AG09319 (cell line): Measurements from ENCODE around the gene LAMB1.

ENCODE experiments used
- DNase-seq: peaks from one replicate; pipeline ENCODE4 v3.0.0-alpha.2; 2010; ENCODE audit warnings: low read depth; ENCODE audit errors: extremely low read depth
- TF ChIP-seq, protein P1 (sequence below): IDR thresholded peaks from 2 replicates; pipeline ENCODE4 v1.5.1; 2011; ENCODE audit warnings: low read depth, mild to moderate bottlenecking, inconsistent platforms, low read length, moderate library complexity

The LAMB1 gene

DNA sequence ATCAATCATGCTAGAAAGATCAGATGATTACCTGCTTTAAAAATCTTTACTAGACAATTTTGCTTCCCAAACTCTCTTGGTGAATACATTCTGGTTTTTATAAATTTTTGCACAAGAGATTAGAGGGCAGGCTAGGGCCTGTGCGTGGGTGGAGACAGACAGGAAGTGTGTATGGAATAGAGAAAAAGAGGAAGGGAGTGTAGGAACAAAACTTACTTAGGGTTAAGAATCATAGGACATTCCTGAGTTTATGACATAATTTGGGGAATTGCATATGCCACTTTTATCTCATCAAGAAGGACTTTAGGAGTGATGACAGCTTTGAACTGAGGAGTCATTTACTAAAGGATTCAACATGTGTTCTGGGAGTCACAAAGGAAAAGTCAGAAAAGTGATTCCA, 31.3 kb downstream of the LAMB1 start:
- no peak for DNase-seq
- TF ChIP-seq, protein P1, sequence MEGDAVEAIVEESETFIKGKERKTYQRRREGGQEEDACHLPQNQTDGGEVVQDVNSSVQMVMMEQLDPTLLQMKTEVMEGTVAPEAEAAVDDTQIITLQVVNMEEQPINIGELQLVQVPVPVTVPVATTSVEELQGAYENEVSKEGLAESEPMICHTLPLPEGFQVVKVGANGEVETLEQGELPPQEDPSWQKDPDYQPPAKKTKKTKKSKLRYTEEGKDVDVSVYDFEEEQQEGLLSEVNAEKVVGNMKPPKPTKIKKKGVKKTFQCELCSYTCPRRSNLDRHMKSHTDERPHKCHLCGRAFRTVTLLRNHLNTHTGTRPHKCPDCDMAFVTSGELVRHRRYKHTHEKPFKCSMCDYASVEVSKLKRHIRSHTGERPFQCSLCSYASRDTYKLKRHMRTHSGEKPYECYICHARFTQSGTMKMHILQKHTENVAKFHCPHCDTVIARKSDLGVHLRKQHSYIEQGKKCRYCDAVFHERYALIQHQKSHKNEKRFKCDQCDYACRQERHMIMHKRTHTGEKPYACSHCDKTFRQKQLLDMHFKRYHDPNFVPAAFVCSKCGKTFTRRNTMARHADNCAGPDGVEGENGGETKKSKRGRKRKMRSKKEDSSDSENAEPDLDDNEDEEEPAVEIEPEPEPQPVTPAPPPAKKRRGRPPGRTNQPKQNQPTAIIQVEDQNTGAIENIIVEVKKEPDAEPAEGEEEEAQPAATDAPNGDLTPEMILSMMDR: no peak

DNA sequence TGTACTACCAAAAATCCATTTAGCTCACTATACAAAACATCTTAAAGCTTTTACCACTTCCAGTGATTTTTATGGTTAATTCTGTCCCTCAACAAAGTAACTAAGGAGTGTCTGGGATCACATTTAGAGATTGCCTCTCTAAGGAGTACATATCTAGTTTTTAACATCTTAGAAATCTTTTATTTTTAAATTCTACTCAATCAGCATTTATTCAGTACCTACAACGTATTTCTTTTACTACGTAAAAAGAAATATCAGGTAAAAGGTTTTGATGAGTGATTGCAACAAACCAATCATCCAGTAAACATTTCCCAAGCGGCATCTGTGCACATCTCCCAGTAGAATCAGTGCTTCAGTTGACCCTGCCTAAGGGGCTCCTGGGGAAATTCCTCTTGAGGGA, 31.9 kb downstream of the LAMB1 start:
- TF ChIP-seq, protein P1: no peak
- no peak for DNase-seq

DNA sequence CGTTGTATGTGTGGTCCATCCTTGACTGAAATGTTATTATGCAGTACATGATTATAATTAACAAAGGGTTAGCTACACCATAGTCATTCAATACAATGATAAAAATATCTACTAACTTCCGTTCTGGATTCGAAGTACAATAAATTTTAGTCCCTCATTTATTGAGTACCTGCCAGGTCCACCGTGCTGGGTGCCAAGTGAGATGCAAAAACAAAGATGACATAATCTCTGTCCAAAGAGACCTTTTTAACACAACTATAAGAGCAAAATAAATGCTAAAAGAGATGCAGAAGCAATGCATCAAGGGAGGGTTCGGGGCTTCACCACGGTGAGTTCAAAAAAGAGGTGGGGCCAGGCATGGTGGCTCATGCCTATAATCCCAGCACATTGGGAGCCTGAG, 33.1 kb downstream of the LAMB1 start:
- TF ChIP-seq, protein P1: no peak
- no peak for DNase-seq

DNA sequence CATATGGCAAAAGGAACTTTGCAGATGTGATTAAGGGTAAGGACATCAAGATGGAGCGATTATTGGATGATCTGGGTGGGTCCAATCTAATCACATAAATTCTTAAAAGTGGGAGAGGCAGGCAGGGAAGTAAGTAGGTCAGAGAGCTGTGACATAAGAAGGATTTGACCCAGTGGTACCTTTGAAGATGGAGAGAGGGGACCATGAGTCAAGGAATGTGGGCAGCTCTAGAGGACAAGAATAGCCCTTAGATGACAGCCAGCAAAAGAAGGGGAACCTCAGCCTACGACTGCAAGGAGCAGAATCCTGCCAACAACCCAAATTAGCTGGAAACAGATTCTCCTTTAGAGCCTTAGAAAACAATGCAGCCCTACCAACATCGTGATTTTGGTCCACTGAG, 34.5 kb downstream of the LAMB1 start:
- TF ChIP-seq, protein P1: no peak
- no peak for DNase-seq

DNA sequence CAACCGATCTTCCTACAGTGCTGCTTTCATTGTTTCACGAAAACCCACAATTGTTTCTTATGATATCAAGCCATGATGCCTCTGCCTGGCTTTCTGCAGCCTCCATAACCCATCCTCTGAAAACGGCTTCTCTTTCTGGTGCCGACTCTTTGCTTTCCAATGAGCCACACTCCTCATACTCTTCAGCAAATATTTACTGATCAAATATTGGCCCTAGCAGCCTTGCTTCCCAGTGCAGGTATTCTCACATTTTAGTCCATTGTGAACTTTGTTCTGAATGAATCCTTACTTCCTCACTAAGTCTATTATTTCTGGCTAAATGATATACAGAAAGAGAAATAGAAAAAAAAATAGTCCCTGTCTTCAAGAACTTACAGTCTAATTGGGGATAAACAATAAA, 35.5 kb downstream of the LAMB1 start:
- DNase-seq: no peak

DNA sequence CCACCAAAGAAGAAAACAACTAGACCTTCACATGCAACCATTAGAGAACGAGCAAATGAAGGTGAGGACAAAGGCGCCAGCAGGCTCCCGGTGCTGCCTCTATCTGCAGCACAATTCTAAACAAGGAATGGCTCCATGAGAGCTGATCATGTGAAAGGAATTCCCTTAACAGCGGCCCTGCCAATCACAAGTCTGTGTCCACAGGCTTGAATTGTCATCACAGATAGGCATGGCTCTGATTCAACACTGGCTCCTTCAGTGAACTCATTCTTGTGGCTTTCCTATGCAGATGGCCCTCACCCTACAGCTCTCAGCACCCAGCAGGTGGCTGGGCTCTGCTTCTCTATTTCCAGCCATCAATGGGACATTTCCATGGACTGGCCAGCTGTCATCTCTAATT, 36.2 kb downstream of the LAMB1 start:
- DNase-seq: no peak
- TF ChIP-seq, protein P1: no peak; the same call in 1 of the 2 replicates

More for the DNA sequence above, 35.5 kb downstream of the LAMB1 start:
- TF ChIP-seq, protein P1: no peak

DNA sequence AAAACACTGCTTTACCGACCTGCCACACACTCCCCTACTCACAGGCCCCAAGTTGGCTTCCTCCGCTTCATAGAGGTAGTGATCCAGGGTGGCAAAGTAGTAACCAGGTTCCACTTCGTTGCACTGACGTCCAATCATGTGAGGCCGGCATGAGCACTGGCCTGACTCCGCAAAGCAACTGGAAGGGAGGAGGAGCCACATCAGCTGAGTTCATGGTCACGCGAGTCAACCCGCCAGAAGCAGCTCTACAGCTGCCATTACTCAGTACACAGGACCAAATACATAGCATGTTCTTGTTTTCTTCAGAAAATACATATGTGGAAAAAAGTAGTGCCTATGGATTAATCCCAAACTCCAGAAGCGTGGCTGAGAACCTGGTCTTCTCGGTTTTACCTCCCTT, 38.5 kb downstream of the LAMB1 start:
- no peak for DNase-seq
- TF ChIP-seq, protein P1: no peak

DNA sequence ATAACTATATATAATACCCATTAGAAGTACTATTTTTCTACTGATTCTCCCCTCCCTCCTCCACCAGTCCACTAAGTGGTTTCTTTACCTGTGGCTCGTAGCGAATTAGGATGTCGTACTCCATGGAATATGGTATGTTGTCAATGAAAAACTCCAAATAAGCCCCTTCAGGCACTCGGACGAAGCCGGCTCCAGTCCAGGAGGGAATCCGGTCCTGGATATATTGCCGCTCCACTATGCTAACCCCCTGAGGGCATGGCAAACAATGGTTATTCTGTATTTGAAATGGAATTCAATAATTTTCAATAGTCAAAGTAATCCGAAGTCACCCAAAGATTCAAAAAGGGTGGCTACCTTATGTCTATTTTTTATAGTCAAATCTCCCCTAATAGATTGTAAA, 40.1 kb downstream of the LAMB1 start:
- TF ChIP-seq, protein P1: no peak
- DNase-seq: no peak
